ENCODE results near the gene DMAP1. TPM values are rescaled to one million over a fixed set of nuclear protein-coding genes. Genes with fewer than 3 reads are reported as not detected.

DMAP1 gene
- total RNA-seq, 1 experiment from 2014 or later = 27.8 TPM

- ATAC-seq = no peak
- TF ChIP-seq CEBPB (IDR thresholded peaks at IDR 0.05; ENCODE audit: low read depth) (no peak), SRF (IDR thresholded peaks at IDR 0.05; ENCODE audit: low read depth) (no peak), SIN3A (IDR thresholded peaks at IDR 0.05; ENCODE audit: low read depth) (no peak), FOSL1 (IDR thresholded peaks at IDR 0.05; ENCODE audit: low read depth) (no peak), YY1 (IDR thresholded peaks at IDR 0.05; ENCODE audit: extremely low read depth, insufficient replicate concordance, low read depth, low read length) (no peak), CBX3 (IDR thresholded peaks at IDR 0.05; ENCODE audit: low read depth) (no peak), EGR1 (IDR thresholded peaks at IDR 0.05; ENCODE audit: low read depth) (no peak), ELF1 (IDR thresholded peaks at IDR 0.05; ENCODE audit: borderline replicate concordance, low read depth) (no peak), ZNF274 (IDR thresholded peaks at IDR 0.05; ENCODE audit: low read depth, low read length) (no peak)
These were observed 31.7 kb downstream of the DMAP1 start for GRCh38 chr1:44244986-44245385.

GRCh38 chr1:44246806-44247205 is 33.5 kb downstream of the DMAP1 start:
- ChIA-PET POLR2A (no interaction called here), CTCF (no interaction called here), RAD21 (ENCODE audit: low non-redundant PET in 1 of 2, low total read pairs in 2 of 2, uncharacterized antibody in 2 of 2, unreplicated experiment in 2 of 2) (no interaction called here)
- Histone ChIP-seq H3K4me1 (ENCODE audit: control insufficient read depth in 1 of 2, insufficient read depth in 2 of 2, low read length in 2 of 2) (no peaks in the 10 kb centered on the region), H3K4me2 (ENCODE audit: low read length) (no peak overlapping the region), H3K27ac (ENCODE audit: low read depth, low read length) (no peak overlapping the region), H3K9ac (ENCODE audit: low read length) (no peak overlapping the region), H3K27me3 (ENCODE audit: insufficient read depth, low read length) (no peaks in the 10 kb centered on the region), H3K79me2 (ENCODE audit: insufficient read depth, low read length) (no peaks in the 10 kb centered on the region), H3K36me3 (ENCODE audit: control insufficient read depth in 1 of 2, insufficient read depth in 2 of 2, low read length in 2 of 2) (no peaks in the 10 kb centered on the region; a peak in 1 of 4 replicates), H3K9me2 (ENCODE audit: insufficient read depth) (no peaks in the 10 kb centered on the region), H4K20me1 (ENCODE audit: insufficient read depth) (no peaks in the 10 kb centered on the region), H3K4me3 (replicated peaks in 1 of 2; ENCODE audit: low read depth in 1 of 2, low read length in 2 of 2) (no peak overlapping the region), H3K9me3 (ENCODE audit: control insufficient read depth in 1 of 2, insufficient read depth in 1 of 2, low read depth in 1 of 2, low read length in 2 of 2) (no peaks in the 10 kb centered on the region), H2AFZ (ENCODE audit: low read depth, low read length, poor library complexity, severe bottlenecking) (no peak overlapping the region)
- ATAC-seq (no peak), DNase-seq (ENCODE audit: low read depth, low spot score) (no peak)
- intact Hi-C loops (cut with micrococcal nuclease) = no loop called here
- TF ChIP-seq EGR1 (IDR thresholded peaks at IDR 0.05; ENCODE audit: low read depth) (no peak), ZBTB33 (IDR thresholded peaks at IDR 0.05; ENCODE audit: extremely low read depth, insufficient replicate concordance, low read length) (no peak), YY1 (IDR thresholded peaks at IDR 0.05; ENCODE audit: extremely low read depth, insufficient replicate concordance, low read depth, low read length) (no peak), FOSL1 (IDR thresholded peaks at IDR 0.05; ENCODE audit: low read depth) (no peak), CBX3 (IDR thresholded peaks at IDR 0.05; ENCODE audit: low read depth) (no peak), JUND (IDR thresholded peaks at IDR 0.05) (no peak), REST (IDR thresholded peaks at IDR 0.05; ENCODE audit: low read depth) (no peak)
- BruUV-seq (replicated peaks) = TSS peak; percentile 42

More at GRCh38 chr1:44244986-44245385, 31.7 kb downstream of the DMAP1 start:
- Histone ChIP-seq H3K9me3 (ENCODE audit: control insufficient read depth in 1 of 2, insufficient read depth in 1 of 2, low read depth in 1 of 2, low read length in 2 of 2) (no peaks in the 10 kb centered on the region), H4K20me1 (ENCODE audit: insufficient read depth) (no peaks in the 10 kb centered on the region), H3K27ac (ENCODE audit: low read depth, low read length) (no peak overlapping the region), H3K4me2 (ENCODE audit: low read length) (no peak overlapping the region), H2AFZ (ENCODE audit: low read depth, low read length, poor library complexity, severe bottlenecking) (no peak overlapping the region), H3K4me1 (ENCODE audit: control insufficient read depth in 1 of 2, insufficient read depth in 2 of 2, low read length in 2 of 2) (peaks cover under 1 to 3% of the 10 kb centered on the region in 2 experiments; a peak in 3 of 4 replicates), H3K9me2 (ENCODE audit: insufficient read depth) (no peaks in the 10 kb centered on the region), H3K36me3 (ENCODE audit: control insufficient read depth in 1 of 2, insufficient read depth in 2 of 2, low read length in 2 of 2) (no peaks in the 10 kb centered on the region; a peak in 1 of 4 replicates), H3K27me3 (ENCODE audit: insufficient read depth, low read length) (no peaks in the 10 kb centered on the region), H3K4me3 (replicated peaks in 1 of 2; ENCODE audit: low read depth in 1 of 2, low read length in 2 of 2) (no peak overlapping the region), H3K9ac (ENCODE audit: low read length) (no peak overlapping the region), H3K79me2 (ENCODE audit: insufficient read depth, low read length) (no peaks in the 10 kb centered on the region)
- intact Hi-C loops (cut with micrococcal nuclease) = no loop called here
- ChIA-PET RAD21 (ENCODE audit: low non-redundant PET in 1 of 2, low total read pairs in 2 of 2, uncharacterized antibody in 2 of 2, unreplicated experiment in 2 of 2) (no interaction called here), POLR2A (no interaction called here), CTCF (no interaction called here)
- BruUV-seq (replicated peaks) = no TSS peak
- no peak for DNase-seq (ENCODE audit: low read depth, low spot score)

All from HCT116 (cell line).